HCT116 (cell line): ENCODE data around the gene CUX1.

Source experiments
- ELF1 ChIP-seq: IDR thresholded peaks from 2 replicates; pipeline ENCODE4 v1.6.1; 2012; ENCODE audit warnings: low read depth, borderline replicate concordance
- ZFX ChIP-seq: fragments of 450-650 bp; IDR thresholded peaks from 2 replicates; pipeline ENCODE4 v1.6.1; 2017

GRCh38 chr7:101910991-101911799 is 93.8 kb downstream of the CUX1 start:
- TF ChIP-seq ELF1 = no peak
- no peak for TF ChIP-seq ZFX
